Lung (tissue), 12 donors: ENCODE data around the gene IGF2R. TPM values are rescaled to one million over a fixed set of nuclear protein-coding genes. Genes with fewer than 3 reads are reported as not detected.

Experiments
- ATAC-seq: fragments of 200-7000 bp; cut with Tn5 transposase; one replicate; pipeline ENCODE4 v1.9.1; 2020; ENCODE audit warnings: moderate number of reproducible peaks; ENCODE audit not compliant: insufficient read depth, low FRiP score
- DNase-seq, 3 donors: peaks; one replicate each; pipeline ENCODE4 v3.0.0-alpha.2; 2013 to 2017
- H3K27ac ChIP-seq, 2 donors: one replicate each; pipeline ENCODE4 v1.5.1; 2013; ENCODE audit warnings: mild to moderate bottlenecking in 2 of 2, moderate library complexity in 2 of 2, control low read depth in 1 of 2, inconsistent platforms in 1 of 2, low read depth in 1 of 2, low read length in 1 of 2
- H3K27me3 ChIP-seq, 3 donors: one replicate each; pipeline ENCODE4 v1.5.1; 2013; ENCODE audit warnings: low read length in 2 of 3; ENCODE audit not compliant: control insufficient read depth in 3 of 3, insufficient read depth in 3 of 3
- H3K36me3 ChIP-seq, 4 donors: one replicate each; pipeline ENCODE4 v1.5.1; 2013; ENCODE audit warnings: low read length in 4 of 4, mild to moderate bottlenecking in 1 of 4, moderate library complexity in 1 of 4; ENCODE audit not compliant: control insufficient read depth in 4 of 4, insufficient read depth in 4 of 4
- H3K4me1 ChIP-seq, 5 donors: one replicate each; pipeline ENCODE4 v1.5.1; 2013; ENCODE audit warnings: low read length in 5 of 5, mild to moderate bottlenecking in 2 of 5, moderate library complexity in 1 of 5; ENCODE audit not compliant: control insufficient read depth in 5 of 5, insufficient read depth in 5 of 5
- H3K4me3 ChIP-seq: one replicate; pipeline ENCODE4 v1.5.1; 2013; ENCODE audit warnings: mild to moderate bottlenecking, control low read depth, moderate library complexity
- H3K9ac ChIP-seq, 2 donors: one replicate each; pipeline ENCODE4 v1.5.1; 2013; ENCODE audit warnings: low read length in 2 of 2, control low read depth in 1 of 2; ENCODE audit not compliant: insufficient read depth in 1 of 2
- H3K9me3 ChIP-seq, 4 donors: one replicate each; pipeline ENCODE4 v1.5.1; 2013; ENCODE audit warnings: low read length in 3 of 4, mild to moderate bottlenecking in 1 of 4, moderate library complexity in 1 of 4; ENCODE audit not compliant: control insufficient read depth in 4 of 4, insufficient read depth in 3 of 4
- WGBS, 2 donors: extraction: QIAGEN DNeasy Blood & Tissue Kit; methylation state at CpG; one replicate each; pipeline ENCODE4 v1.1.7; 2013; 5-methylcytosine and 5-hydroxymethylcytosine counted together
- polyA plus RNA-seq, 2 donors: library from polyadenylated mRNA; stranded (reverse); fragments of 200-250 nt; gene quantifications; one replicate each; pipeline ENCODE4 v1.2.1, GENCODE V29; 2013
- total RNA-seq, 2 donors: library from RNA; depleted of rRNA in 1 of 2; stranded (reverse); fragments of >200 nt in 1 of 2; gene quantifications; one replicate each; pipeline ENCODE4 v1.2.1, GENCODE V29; 2014 to 2021
- TF ChIP-seq, protein P1 (sequence below): IDR thresholded peaks from 2 replicates; pipeline ENCODE4 v1.5.1; 2012; ENCODE audit warnings: mild to moderate bottlenecking; ENCODE audit errors: control extremely low read depth, extremely low read depth
- donor health status: control.
- donor health status: control.
- donor health status: Bipolar disorder and iron deficiency.
- donor health status: healthy.
- donor health status: DM: yes; HTN: yes; CAD: no.

IGF2R gene
- total and polyA plus RNA-seq, 4 donors = 30.0 to 125 (median 92.6) TPM

- peaks cover 23 to 71% (median 52%) of the 10 kb centered on the region in 4 donors for H3K36me3 ChIP-seq
Observed at GRCh38 chr6:160044687-160045086, 75.8 kb downstream of the IGF2R start.

GRCh38 chr6:160048471-160048870 is 79.6 kb downstream of the IGF2R start:
- 91 to 94% methylated on average over 6 of the region's 6 CpGs for WGBS, 2 donors
- Histone ChIP-seq H3K27ac (no peak overlapping the region), H3K4me1 (no peaks in the 10 kb centered on the region), H3K9ac (no peak overlapping the region), H3K27me3 (no peaks in the 10 kb centered on the region), H3K9me3 (no peaks in the 10 kb centered on the region), H3K36me3 (peaks cover 32 to 68% (median 48%) of the 10 kb centered on the region in 4 donors), H3K4me3 (no peak overlapping the region)
- ATAC-seq = no peak
- no peak for DNase-seq
- TF ChIP-seq, protein P1, sequence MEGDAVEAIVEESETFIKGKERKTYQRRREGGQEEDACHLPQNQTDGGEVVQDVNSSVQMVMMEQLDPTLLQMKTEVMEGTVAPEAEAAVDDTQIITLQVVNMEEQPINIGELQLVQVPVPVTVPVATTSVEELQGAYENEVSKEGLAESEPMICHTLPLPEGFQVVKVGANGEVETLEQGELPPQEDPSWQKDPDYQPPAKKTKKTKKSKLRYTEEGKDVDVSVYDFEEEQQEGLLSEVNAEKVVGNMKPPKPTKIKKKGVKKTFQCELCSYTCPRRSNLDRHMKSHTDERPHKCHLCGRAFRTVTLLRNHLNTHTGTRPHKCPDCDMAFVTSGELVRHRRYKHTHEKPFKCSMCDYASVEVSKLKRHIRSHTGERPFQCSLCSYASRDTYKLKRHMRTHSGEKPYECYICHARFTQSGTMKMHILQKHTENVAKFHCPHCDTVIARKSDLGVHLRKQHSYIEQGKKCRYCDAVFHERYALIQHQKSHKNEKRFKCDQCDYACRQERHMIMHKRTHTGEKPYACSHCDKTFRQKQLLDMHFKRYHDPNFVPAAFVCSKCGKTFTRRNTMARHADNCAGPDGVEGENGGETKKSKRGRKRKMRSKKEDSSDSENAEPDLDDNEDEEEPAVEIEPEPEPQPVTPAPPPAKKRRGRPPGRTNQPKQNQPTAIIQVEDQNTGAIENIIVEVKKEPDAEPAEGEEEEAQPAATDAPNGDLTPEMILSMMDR = no peak

More at GRCh38 chr6:160044687-160045086, 75.8 kb downstream of the IGF2R start:
- DNase-seq (no peak), ATAC-seq (no peak)
- H3K9me3 ChIP-seq = no peaks in the 10 kb centered on the region
- WGBS, 2 donors = 58 to 78% methylated on average over 5 of the region's 5 CpGs
- H3K4me1 ChIP-seq = peaks cover 0 to 4% (median 0%) of the 10 kb centered on the region in 5 donors
- H3K4me3 ChIP-seq = no peak overlapping the region
- no peaks in the 10 kb centered on the region for H3K27me3 ChIP-seq
- no peak overlapping the region for H3K27ac ChIP-seq
- H3K9ac ChIP-seq = no peak overlapping the region
- TF ChIP-seq, protein P1 = no peak

- 94 to 97% methylated on average over 9 of the region's 9 CpGs for WGBS, 2 donors
- no peak for ATAC-seq
- Histone ChIP-seq H3K4me1 (no peaks in the 10 kb centered on the region), H3K36me3 (peaks cover 29 to 67% (median 49%) of the 10 kb centered on the region in 4 donors), H3K27me3 (no peaks in the 10 kb centered on the region), H3K27ac (no peak overlapping the region), H3K9me3 (peaks cover 0 to 1% (median 0%) of the 10 kb centered on the region in 4 donors), H3K9ac (no peak overlapping the region), H3K4me3 (no peak overlapping the region)
- DNase-seq = no peak
- TF ChIP-seq, protein P1 = no peak
Observed at GRCh38 chr6:160049346-160049745, 80.5 kb downstream of the IGF2R start.

- peaks cover 29 to 64% (median 53%) of the 10 kb centered on the region in 4 donors for H3K36me3 ChIP-seq
- WGBS, 2 donors = 95 to 96% methylated on average over 7 of the region's 7 CpGs
- no peaks in the 10 kb centered on the region for H3K27me3 ChIP-seq
- ATAC-seq (no peak), DNase-seq (no peak)
- TF ChIP-seq, protein P1 = no peak
- no peak overlapping the region for H3K9ac ChIP-seq
- no peak overlapping the region for H3K4me3 ChIP-seq
- H3K27ac ChIP-seq = no peak overlapping the region
- H3K9me3 ChIP-seq = peaks cover 0 to 1% (median 0%) of the 10 kb centered on the region in 4 donors
- peaks cover 0 to 3% (median 0%) of the 10 kb centered on the region in 5 donors for H3K4me1 ChIP-seq
Observed at GRCh38 chr6:160050022-160050421, 81.1 kb downstream of the IGF2R start.
